ENCODE measurements around the gene XRCC1. TPM values are rescaled to one million over a fixed set of nuclear protein-coding genes. Genes with fewer than 3 reads are reported as not detected.

Gene XRCC1
- total and polyA plus RNA-seq, 11 donors, result 11.2 to 21.3 (median 16.6) TPM

DNA sequence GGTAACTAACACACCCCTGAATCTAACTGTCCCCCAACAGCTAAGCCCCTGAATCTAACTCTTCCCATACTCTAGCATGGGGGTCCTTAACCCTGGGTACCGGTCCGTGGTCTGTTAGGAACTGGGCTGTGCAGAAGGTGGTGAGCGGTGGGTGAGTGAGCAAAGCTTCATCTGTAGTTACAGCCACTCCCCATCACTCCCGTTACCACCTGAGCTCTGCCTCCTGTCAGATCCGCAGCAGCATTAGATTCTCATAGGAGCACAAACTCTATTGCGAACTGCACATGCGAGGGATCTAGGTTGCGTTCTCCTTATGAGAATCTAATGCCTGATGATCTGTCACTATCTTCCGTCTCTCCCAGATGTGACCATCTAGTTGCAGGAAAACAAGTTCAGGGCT is 64.6 kb downstream of the XRCC1 start:
- no peak overlapping the region for H3K27ac ChIP-seq
- WGBS, 4 donors, result 94 to 98% (median 98%) methylated on average over 9 of the region's 9 CpGs
- H3K4me1 ChIP-seq, result no peaks in the 10 kb centered on the region
- H3K36me3 ChIP-seq, result peaks cover 0 to 42% (median 24%) of the 10 kb centered on the region in 9 donors
- H3K9me3 ChIP-seq, result no peaks in the 10 kb centered on the region
- H3K27me3 ChIP-seq, result no peaks in the 10 kb centered on the region
- no peak for DNase-seq
- intact Hi-C loops (cut with DNase I), result no loop called here
- H3K4me3 ChIP-seq, result no peak overlapping the region
- TF ChIP-seq, protein P1, sequence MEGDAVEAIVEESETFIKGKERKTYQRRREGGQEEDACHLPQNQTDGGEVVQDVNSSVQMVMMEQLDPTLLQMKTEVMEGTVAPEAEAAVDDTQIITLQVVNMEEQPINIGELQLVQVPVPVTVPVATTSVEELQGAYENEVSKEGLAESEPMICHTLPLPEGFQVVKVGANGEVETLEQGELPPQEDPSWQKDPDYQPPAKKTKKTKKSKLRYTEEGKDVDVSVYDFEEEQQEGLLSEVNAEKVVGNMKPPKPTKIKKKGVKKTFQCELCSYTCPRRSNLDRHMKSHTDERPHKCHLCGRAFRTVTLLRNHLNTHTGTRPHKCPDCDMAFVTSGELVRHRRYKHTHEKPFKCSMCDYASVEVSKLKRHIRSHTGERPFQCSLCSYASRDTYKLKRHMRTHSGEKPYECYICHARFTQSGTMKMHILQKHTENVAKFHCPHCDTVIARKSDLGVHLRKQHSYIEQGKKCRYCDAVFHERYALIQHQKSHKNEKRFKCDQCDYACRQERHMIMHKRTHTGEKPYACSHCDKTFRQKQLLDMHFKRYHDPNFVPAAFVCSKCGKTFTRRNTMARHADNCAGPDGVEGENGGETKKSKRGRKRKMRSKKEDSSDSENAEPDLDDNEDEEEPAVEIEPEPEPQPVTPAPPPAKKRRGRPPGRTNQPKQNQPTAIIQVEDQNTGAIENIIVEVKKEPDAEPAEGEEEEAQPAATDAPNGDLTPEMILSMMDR (IDR thresholded peaks at IDR 0.05), result no peak
- no peak for TF ChIP-seq POLR2A (IDR thresholded peaks at IDR 0.05)
- ATAC-seq, result no peak

DNA sequence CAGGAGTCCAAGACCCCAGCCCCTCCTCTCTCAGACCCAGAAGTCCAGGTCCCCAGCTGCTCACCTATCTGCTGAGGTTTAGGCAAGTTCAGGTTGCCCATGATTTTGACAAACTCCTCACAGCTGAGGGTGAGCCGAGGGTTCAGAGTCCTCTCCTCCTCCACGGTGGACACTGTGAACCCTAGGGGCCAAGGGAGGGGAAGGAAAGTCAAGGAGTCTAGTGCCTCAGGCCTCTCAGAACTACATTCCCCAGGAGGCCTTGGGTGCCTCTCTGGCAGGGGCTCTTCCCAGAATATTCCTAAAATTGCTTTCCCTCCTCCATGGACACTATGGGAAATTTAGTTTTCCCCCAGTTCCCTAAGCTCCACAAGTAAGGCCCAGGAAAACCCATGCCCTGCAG is 67.4 kb downstream of the XRCC1 start:
- Histone ChIP-seq H3K36me3 (peaks cover 0 to 38% (median 24%) of the 10 kb centered on the region in 9 donors), H3K27me3 (no peaks in the 10 kb centered on the region), H3K9me3 (no peaks in the 10 kb centered on the region), H3K4me1 (peaks cover 0 to 16% (median 7%) of the 10 kb centered on the region in 12 donors), H3K27ac (no peak overlapping the region), H3K4me3 (no peak overlapping the region)
- TF ChIP-seq POLR2A (IDR thresholded peaks at IDR 0.05), result no peak
- TF ChIP-seq, protein P1 (IDR thresholded peaks at IDR 0.05), result no peak
- WGBS, 4 donors, result 82 to 100% (median 91%) methylated on average over 2 of the region's 2 CpGs
- ATAC-seq, result no peak
- DNase-seq, result no peak
- intact Hi-C loops (cut with DNase I), result no loop called here

DNA sequence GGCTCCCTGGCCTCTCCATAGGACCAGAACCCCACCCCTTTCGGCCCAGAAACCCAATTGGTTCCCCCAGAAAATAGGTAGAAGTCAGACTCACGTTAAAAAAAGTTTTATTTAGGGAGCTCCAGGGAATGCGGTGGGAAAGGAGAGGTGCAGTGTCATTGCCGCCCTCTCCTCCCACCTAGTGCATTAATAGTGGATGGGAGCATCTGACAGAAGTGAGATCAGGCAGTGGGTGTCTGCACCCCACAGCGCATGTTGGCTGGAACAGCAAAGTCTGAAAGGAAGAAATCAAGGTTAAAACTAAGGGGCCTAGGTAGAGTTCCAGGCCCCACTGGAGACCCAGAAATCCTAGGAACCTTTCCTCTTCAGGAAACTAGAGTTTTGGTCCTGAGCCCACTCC is 68.7 kb downstream of the XRCC1 start:
- Histone ChIP-seq H3K4me3 (no peak overlapping the region), H3K36me3 (peaks cover 0 to 38% (median 24%) of the 10 kb centered on the region in 9 donors), H3K27ac (no peak overlapping the region), H3K27me3 (no peaks in the 10 kb centered on the region), H3K4me1 (peaks cover 0 to 24% (median 11%) of the 10 kb centered on the region in 12 donors), H3K9me3 (no peaks in the 10 kb centered on the region)
- ATAC-seq (no peak), DNase-seq (no peak)
- no peak for TF ChIP-seq POLR2A (IDR thresholded peaks at IDR 0.05)
- intact Hi-C loops (cut with DNase I), result no loop called here
- 89 to 91% (median 90%) methylated on average over 5 of the region's 5 CpGs for WGBS, 4 donors

DNA sequence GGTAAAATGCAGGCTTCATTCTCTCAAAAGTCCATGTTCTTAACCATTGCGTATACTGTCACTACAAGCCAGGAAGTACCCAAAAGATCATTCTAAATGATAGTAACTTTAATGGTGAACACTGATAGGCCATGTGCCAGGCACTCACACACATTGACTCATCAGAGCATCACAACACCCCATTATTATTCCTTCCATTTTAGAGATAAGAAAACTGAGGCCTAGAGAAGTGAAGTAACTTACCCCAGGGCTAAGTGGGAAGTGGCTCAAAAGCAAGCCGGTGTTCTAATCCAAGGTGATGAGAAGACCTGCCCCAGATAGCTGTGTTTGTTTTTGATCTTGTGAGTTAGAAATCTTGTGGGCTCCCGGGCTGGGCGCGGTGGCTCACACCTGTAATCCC is 69.4 kb downstream of the XRCC1 start:
- intact Hi-C loops (cut with DNase I), result loop anchor here in 1 of 10 donors (2.0 kb wide), 1 partner anchor 43 kb away; no protein-coding TSS in a partner anchor
- peaks cover 0 to 32% (median 19%) of the 10 kb centered on the region in 9 donors for H3K36me3 ChIP-seq
- no peaks in the 10 kb centered on the region for H3K9me3 ChIP-seq
- H3K4me1 ChIP-seq, result peaks cover 0 to 25% (median 11%) of the 10 kb centered on the region in 12 donors
- 94 to 98% (median 95%) methylated on average over 5 of the region's 5 CpGs for WGBS, 4 donors
- H3K27ac ChIP-seq, result no peak overlapping the region
- ATAC-seq (no peak), DNase-seq (no peak)
- H3K4me3 ChIP-seq, result no peak overlapping the region
- H3K27me3 ChIP-seq, result no peaks in the 10 kb centered on the region
- no peak for TF ChIP-seq POLR2A (IDR thresholded peaks at IDR 0.05)
- TF ChIP-seq, protein P1 (IDR thresholded peaks at IDR 0.05), result no peak

DNA sequence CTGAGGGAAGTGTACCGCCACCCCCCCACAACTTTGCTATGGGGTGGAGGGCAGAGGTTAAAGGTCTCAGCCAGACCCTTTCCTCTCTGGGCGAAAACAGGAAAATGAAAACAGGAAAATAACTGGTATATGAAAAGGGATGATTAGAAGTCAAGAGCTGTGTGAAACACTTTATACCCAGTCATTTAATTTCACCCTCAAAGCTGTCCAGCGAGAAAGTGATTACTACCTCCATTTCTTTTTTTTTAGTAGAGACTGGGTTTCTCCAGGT is 70.2 kb downstream of the XRCC1 start:
- peaks cover 0 to 30% (median 14%) of the 10 kb centered on the region in 9 donors for H3K36me3 ChIP-seq
- peaks cover 0 to 25% (median 11%) of the 10 kb centered on the region in 12 donors for H3K4me1 ChIP-seq
- H3K4me3 ChIP-seq, result peak overlapping the region in 4 of 12 donors; percentile 72 to 90 (median 82)
- H3K27ac ChIP-seq, result peak overlapping the region in 5 of 12 donors; percentile 77 to 97 (median 91)
- 85 to 91% (median 90%) methylated on average over 3 of the region's 3 CpGs for WGBS, 4 donors
- TF ChIP-seq, protein P1 (IDR thresholded peaks at IDR 0.05), result no peak
- no peak for TF ChIP-seq POLR2A (IDR thresholded peaks at IDR 0.05)
- DNase-seq, result no peak
- H3K27me3 ChIP-seq, result no peaks in the 10 kb centered on the region
- no peak for ATAC-seq
- intact Hi-C loops (cut with DNase I), result loop anchor here in 1 of 10 donors (2.0 kb wide), 1 partner anchor 42 kb away; no protein-coding TSS in a partner anchor
- no peaks in the 10 kb centered on the region for H3K9me3 ChIP-seq

Data from heart left ventricle (tissue), 16 donors.